ENCODE measurements around the gene ADH1C. TPM values are rescaled to one million over a fixed set of nuclear protein-coding genes. Genes with fewer than 3 reads are reported as not detected.

Gene ADH1C
- total RNA-seq, 2 experiments from 2014 or later = not detected

DNA sequence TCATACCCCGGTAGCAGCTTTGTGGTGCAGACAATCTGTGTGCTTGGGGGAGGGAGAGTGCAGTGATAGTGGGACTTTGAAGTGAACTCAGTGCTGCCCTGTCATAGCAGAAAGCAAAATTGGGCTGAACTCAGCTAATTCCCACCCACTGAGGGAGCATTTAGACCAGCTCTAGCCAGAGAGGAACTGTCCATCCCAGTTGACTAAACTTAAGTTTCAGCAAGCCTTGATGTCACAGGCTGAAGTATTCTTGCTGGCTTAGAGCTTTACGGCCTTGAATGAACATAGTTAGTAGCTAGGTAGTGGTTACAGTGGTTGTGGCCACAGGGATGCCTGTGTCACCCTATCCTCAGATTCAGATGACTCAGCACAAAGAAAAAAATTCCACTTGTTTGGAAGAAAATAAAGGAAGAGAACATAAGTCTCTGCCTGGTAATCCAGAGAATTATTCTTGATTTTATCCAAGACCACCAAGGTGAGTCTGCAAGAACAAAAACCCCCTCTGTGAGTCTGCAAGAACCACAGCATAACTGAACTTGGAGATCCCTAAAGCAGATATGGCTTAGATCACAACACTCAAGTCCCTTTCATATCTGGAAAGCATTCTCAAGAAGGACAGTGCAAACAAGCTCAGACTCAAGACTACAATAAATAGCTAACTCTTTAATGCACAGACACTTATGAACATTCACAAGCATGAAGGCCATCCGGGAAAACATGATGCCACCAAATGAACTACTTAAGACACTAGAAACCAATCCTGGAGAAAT lies 43.2 kb upstream of the ADH1C start:
- ATAC-seq (ENCODE audit: poor library complexity) (no peak), DNase-seq (no peak)
- Histone ChIP-seq H3K9me3 (ENCODE audit: control insufficient read depth in 1 of 2, insufficient read depth in 1 of 2, low read length in 2 of 2) (no peaks in the 10 kb centered on the region), H3K4me1 (ENCODE audit: insufficient read depth, low read length) (no peaks in the 10 kb centered on the region), H3K4me3 (ENCODE audit: low read length) (no peak overlapping the region), H3K27ac (ENCODE audit: low read depth in 1 of 2, low read length in 2 of 2) (no peak overlapping the region), H3K27me3 (ENCODE audit: control insufficient read depth in 1 of 2, insufficient read depth in 2 of 2, low read length in 2 of 2) (peaks cover 0 to 2% of the 10 kb centered on the region in 2 experiments), H3K36me3 (ENCODE audit: insufficient read depth, low read length) (no peaks in the 10 kb centered on the region)
- H3K27ac Mint-ChIP-seq = no peak overlapping the region
- H3K4me3 Mint-ChIP-seq = no peak overlapping the region
- ChIA-PET POLR2A (no interaction called here), CTCF (no interaction called here)
- intact Hi-C loops (cut with DNase I, micrococcal nuclease) = no loop called here
- TF ChIP-seq CTCF (IDR thresholded peaks at IDR 0.05) = no peak
- H3K9me3 Mint-ChIP-seq = no peaks in the 10 kb centered on the region
- H3K27me3 Mint-ChIP-seq = peaks cover 12% of the 10 kb centered on the region
- no peaks in the 10 kb centered on the region for H3K4me1 Mint-ChIP-seq (ENCODE audit: low read depth)
- no peaks in the 10 kb centered on the region for H3K36me3 Mint-ChIP-seq (ENCODE audit: low read depth)

DNA sequence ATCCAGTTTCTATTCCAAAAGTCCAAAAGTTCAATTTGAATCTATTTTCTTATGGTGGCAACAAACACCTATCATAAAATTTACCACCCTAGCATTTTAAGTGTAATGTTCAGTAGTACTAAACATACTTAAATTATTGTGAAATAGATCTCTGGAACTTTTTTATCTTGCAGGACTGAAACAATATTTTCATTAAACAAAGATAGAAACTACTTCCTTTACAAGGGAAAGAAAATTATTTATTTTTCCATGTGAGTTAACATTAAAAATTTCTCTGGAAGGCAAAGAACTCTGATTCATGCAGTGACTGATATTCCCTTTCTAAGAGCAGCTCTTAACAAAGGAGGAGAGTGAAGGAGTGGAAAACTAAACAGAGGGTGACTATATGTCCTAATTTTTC lies 42.4 kb upstream of the ADH1C start:
- H3K4me1 Mint-ChIP-seq (ENCODE audit: low read depth) = no peaks in the 10 kb centered on the region
- ChIA-PET CTCF (no interaction called here), POLR2A (no interaction called here)
- no peaks in the 10 kb centered on the region for H3K36me3 Mint-ChIP-seq (ENCODE audit: low read depth)
- no peak overlapping the region for H3K27ac Mint-ChIP-seq
- H3K27me3 Mint-ChIP-seq = peaks cover 12% of the 10 kb centered on the region
- H3K36me3 ChIP-seq (ENCODE audit: insufficient read depth, low read length) = no peaks in the 10 kb centered on the region
- H3K9me3 Mint-ChIP-seq = no peaks in the 10 kb centered on the region
- H3K4me1 ChIP-seq (ENCODE audit: insufficient read depth, low read length) = no peaks in the 10 kb centered on the region
- ATAC-seq (ENCODE audit: poor library complexity) (no peak), DNase-seq (no peak)
- TF ChIP-seq CTCF (IDR thresholded peaks at IDR 0.05) = no peak
- no peak overlapping the region for H3K4me3 ChIP-seq (ENCODE audit: low read length)
- H3K4me3 Mint-ChIP-seq = no peak overlapping the region
- no peak overlapping the region for H3K27ac ChIP-seq (ENCODE audit: low read depth in 1 of 2, low read length in 2 of 2)
- intact Hi-C loops (cut with DNase I, micrococcal nuclease) = no loop called here
- no peaks in the 10 kb centered on the region for H3K9me3 ChIP-seq (ENCODE audit: control insufficient read depth in 1 of 2, insufficient read depth in 1 of 2, low read length in 2 of 2)
- H3K27me3 ChIP-seq (ENCODE audit: control insufficient read depth in 1 of 2, insufficient read depth in 2 of 2, low read length in 2 of 2) = peaks cover 0 to 2% of the 10 kb centered on the region in 2 experiments

- Histone ChIP-seq H3K4me3 (ENCODE audit: low read length) (no peak overlapping the region), H3K27me3 (ENCODE audit: control insufficient read depth in 1 of 2, insufficient read depth in 2 of 2, low read length in 2 of 2) (peaks cover 0 to 2% of the 10 kb centered on the region in 2 experiments), H3K27ac (ENCODE audit: low read depth in 1 of 2, low read length in 2 of 2) (no peak overlapping the region), H3K36me3 (ENCODE audit: insufficient read depth, low read length) (no peaks in the 10 kb centered on the region), H3K9me3 (ENCODE audit: control insufficient read depth in 1 of 2, insufficient read depth in 1 of 2, low read length in 2 of 2) (no peaks in the 10 kb centered on the region), H3K4me1 (ENCODE audit: insufficient read depth, low read length) (no peaks in the 10 kb centered on the region)
- Mint-ChIP-seq H3K27me3 (peaks cover 15% of the 10 kb centered on the region), H3K9me3 (no peaks in the 10 kb centered on the region), H3K27ac (no peak overlapping the region), H3K4me3 (no peak overlapping the region), H3K4me1 (ENCODE audit: low read depth) (no peaks in the 10 kb centered on the region), H3K36me3 (ENCODE audit: low read depth) (no peaks in the 10 kb centered on the region)
- TF ChIP-seq CTCF (IDR thresholded peaks at IDR 0.05) = no peak
- no peak for DNase-seq
- no peak for ATAC-seq (ENCODE audit: poor library complexity)
- intact Hi-C loops (cut with DNase I, micrococcal nuclease) = no loop called here
- POLR2A ChIA-PET = no interaction called here
- CTCF ChIA-PET = interaction anchor here (0.6 kb wide), 2 partner anchors 12 to 20 kb away, joined by 3 to 4 read pairs; no protein-coding TSS in a partner anchor
Measured at GRCh38 chr4:99390055-99390454, 37.5 kb upstream of the ADH1C start.

All from CD4-positive, alpha-beta T cell (primary cell).